ENCODE results near the gene DBET. TPM values are rescaled to one million over a fixed set of nuclear protein-coding genes. Genes with fewer than 3 reads are reported as not detected.
"Not testable (repeated sequence)": the region's sequence is repeated elsewhere in the genome, so short reads cannot be mapped to it uniquely, and the experiment has no call there.

The DBET gene
- total RNA-seq (not detected), polyA plus RNA-seq (not detected)
- long read RNA-seq, donor 1 = 0 reads
- long read RNA-seq, donor 2 = 0 reads

GRCh38 chr4:190064342-190064741, at the start of gene DBET:
Gene DBET (plus strand): TSS chr4:190064502.
- H3K27me3 ChIP-seq (ENCODE audit: control insufficient read depth in 1 of 2, insufficient read depth in 2 of 2, low read length in 1 of 2); H3K36me3 ChIP-seq (ENCODE audit: control insufficient read depth in 1 of 2, insufficient read depth in 2 of 2, low read length in 1 of 2); intact Hi-C loops (cut with DNase I); DNase-seq; H3K4me3 ChIP-seq (ENCODE audit: low read length in 2 of 2); ATAC-seq (ENCODE audit: low FRiP score); H3K4me1 ChIP-seq (ENCODE audit: control insufficient read depth in 1 of 2, insufficient read depth in 2 of 2, low read length in 2 of 2); H3K27ac ChIP-seq (ENCODE audit: low read depth in 1 of 2, low read length in 2 of 2); H3K9me3 ChIP-seq (ENCODE audit: control insufficient read depth, low read length): not testable (repeated sequence)
- WGBS, 2 donors = 41 to 45% methylated on average over 2 of the region's 2 CpGs

- no peak overlapping the region for H3K27ac ChIP-seq (ENCODE audit: low read depth in 1 of 2, low read length in 2 of 2)
- H3K27me3 ChIP-seq (ENCODE audit: control insufficient read depth in 1 of 2, insufficient read depth in 2 of 2, low read length in 1 of 2) = no peaks in the 10 kb centered on the region
- 7 to 10% methylated on average over 65 to 76 of the region's 76 CpGs for WGBS, 2 donors
- H3K4me1 ChIP-seq (ENCODE audit: control insufficient read depth in 1 of 2, insufficient read depth in 2 of 2, low read length in 2 of 2) = no peaks in the 10 kb centered on the region
- H3K36me3 ChIP-seq (ENCODE audit: control insufficient read depth in 1 of 2, insufficient read depth in 2 of 2, low read length in 1 of 2) = no peaks in the 10 kb centered on the region
- H3K4me3 ChIP-seq (ENCODE audit: low read length in 2 of 2) = no peak overlapping the region
- ATAC-seq (ENCODE audit: low FRiP score) = peak; percentile 33
- intact Hi-C loops (cut with DNase I) = no loop called here
- no peak for DNase-seq
- H3K9me3 ChIP-seq (ENCODE audit: control insufficient read depth, low read length) = peaks cover 2% of the 10 kb centered on the region
Observed at GRCh38 chr4:190014771-190015537, 49.3 kb upstream of the DBET start.

- H3K27me3 ChIP-seq (ENCODE audit: control insufficient read depth in 1 of 2, insufficient read depth in 2 of 2, low read length in 1 of 2) = no peaks in the 10 kb centered on the region
- H3K4me1 ChIP-seq (ENCODE audit: control insufficient read depth in 1 of 2, insufficient read depth in 2 of 2, low read length in 2 of 2) = no peaks in the 10 kb centered on the region
Observed at GRCh38 chr4:190015538-190016368, 48.5 kb upstream of the DBET start.

GRCh38 chr4:190016369-190017289, 47.7 kb upstream of the DBET start:
- intact Hi-C loops (cut with DNase I) = no loop called here
- no peaks in the 10 kb centered on the region for H3K27me3 ChIP-seq (ENCODE audit: control insufficient read depth in 1 of 2, insufficient read depth in 2 of 2, low read length in 1 of 2)
- DNase-seq (no peak), ATAC-seq (ENCODE audit: low FRiP score) (no peak)
- H3K4me1 ChIP-seq (ENCODE audit: control insufficient read depth in 1 of 2, insufficient read depth in 2 of 2, low read length in 2 of 2) = no peaks in the 10 kb centered on the region
- peaks cover 2% of the 10 kb centered on the region for H3K9me3 ChIP-seq (ENCODE audit: control insufficient read depth, low read length)
- no peak overlapping the region for H3K4me3 ChIP-seq (ENCODE audit: low read length in 2 of 2)
- no peaks in the 10 kb centered on the region for H3K36me3 ChIP-seq (ENCODE audit: control insufficient read depth in 1 of 2, insufficient read depth in 2 of 2, low read length in 1 of 2)
- 14 to 17% methylated on average over 43 of the region's 43 CpGs for WGBS, 2 donors
- no peak overlapping the region for H3K27ac ChIP-seq (ENCODE audit: low read depth in 1 of 2, low read length in 2 of 2)

More at GRCh38 chr4:190015538-190016368, 48.5 kb upstream of the DBET start:
- Histone ChIP-seq H3K9me3 (ENCODE audit: control insufficient read depth, low read length) (peaks cover 2% of the 10 kb centered on the region), H3K36me3 (ENCODE audit: control insufficient read depth in 1 of 2, insufficient read depth in 2 of 2, low read length in 1 of 2) (no peaks in the 10 kb centered on the region), H3K4me3 (ENCODE audit: low read length in 2 of 2) (no peak overlapping the region), H3K27ac (ENCODE audit: low read depth in 1 of 2, low read length in 2 of 2) (no peak overlapping the region)
- intact Hi-C loops (cut with DNase I) = no loop called here
- WGBS, 2 donors = 6 to 7% methylated on average over 43 of the region's 43 CpGs
- ATAC-seq (ENCODE audit: low FRiP score) (peak; percentile 29), DNase-seq (no peak)

- H3K4me3 ChIP-seq (ENCODE audit: low read length in 2 of 2) = no peak overlapping the region
- ATAC-seq (ENCODE audit: low FRiP score) (no peak), DNase-seq (no peak)
- H3K27me3 ChIP-seq (ENCODE audit: control insufficient read depth in 1 of 2, insufficient read depth in 2 of 2, low read length in 1 of 2) = no peaks in the 10 kb centered on the region
- no peaks in the 10 kb centered on the region for H3K36me3 ChIP-seq (ENCODE audit: control insufficient read depth in 1 of 2, insufficient read depth in 2 of 2, low read length in 1 of 2)
- no peaks in the 10 kb centered on the region for H3K4me1 ChIP-seq (ENCODE audit: control insufficient read depth in 1 of 2, insufficient read depth in 2 of 2, low read length in 2 of 2)
- 2 to 4% methylated on average over 59 to 62 of the region's 62 CpGs for WGBS, 2 donors
- peaks cover 1% of the 10 kb centered on the region for H3K9me3 ChIP-seq (ENCODE audit: control insufficient read depth, low read length)
- no peak overlapping the region for H3K27ac ChIP-seq (ENCODE audit: low read depth in 1 of 2, low read length in 2 of 2)
- intact Hi-C loops (cut with DNase I) = no loop called here
Observed at GRCh38 chr4:190017357-190018200, 46.7 kb upstream of the DBET start.

- Histone ChIP-seq H3K27me3 (ENCODE audit: control insufficient read depth in 1 of 2, insufficient read depth in 2 of 2, low read length in 1 of 2) (no peaks in the 10 kb centered on the region), H3K36me3 (ENCODE audit: control insufficient read depth in 1 of 2, insufficient read depth in 2 of 2, low read length in 1 of 2) (no peaks in the 10 kb centered on the region), H3K9me3 (ENCODE audit: control insufficient read depth, low read length) (no peaks in the 10 kb centered on the region), H3K27ac (ENCODE audit: low read depth in 1 of 2, low read length in 2 of 2) (no peak overlapping the region), H3K4me3 (ENCODE audit: low read length in 2 of 2) (no peak overlapping the region), H3K4me1 (ENCODE audit: control insufficient read depth in 1 of 2, insufficient read depth in 2 of 2, low read length in 2 of 2) (no peaks in the 10 kb centered on the region)
- DNase-seq (no peak), ATAC-seq (ENCODE audit: low FRiP score) (no peak)
- 8 to 11% methylated on average over 30 to 38 of the region's 38 CpGs for WGBS, 2 donors
- intact Hi-C loops (cut with DNase I) = no loop called here
Observed at GRCh38 chr4:190018201-190018920, 45.9 kb upstream of the DBET start.

GRCh38 chr4:190019023-190019858, 45.1 kb upstream of the DBET start:
- Histone ChIP-seq H3K4me1 (ENCODE audit: control insufficient read depth in 1 of 2, insufficient read depth in 2 of 2, low read length in 2 of 2) (no peaks in the 10 kb centered on the region), H3K27me3 (ENCODE audit: control insufficient read depth in 1 of 2, insufficient read depth in 2 of 2, low read length in 1 of 2) (no peaks in the 10 kb centered on the region), H3K4me3 (ENCODE audit: low read length in 2 of 2) (no peak overlapping the region), H3K36me3 (ENCODE audit: control insufficient read depth in 1 of 2, insufficient read depth in 2 of 2, low read length in 1 of 2) (no peaks in the 10 kb centered on the region), H3K27ac (ENCODE audit: low read depth in 1 of 2, low read length in 2 of 2) (no peak overlapping the region), H3K9me3 (ENCODE audit: control insufficient read depth, low read length) (no peaks in the 10 kb centered on the region)
- no peak for DNase-seq
- no peak for ATAC-seq (ENCODE audit: low FRiP score)
- intact Hi-C loops (cut with DNase I) = no loop called here
- 5% methylated on average over 57 of the region's 57 CpGs for WGBS, 2 donors
